ENCODE data around the gene COPA. TPM values are rescaled to one million over a fixed set of nuclear protein-coding genes. Genes with fewer than 3 reads are reported as not detected.
A peak's percentile ranks its signal among the peaks of the same experiment; 100 is the strongest.

COPA gene
- polyA plus RNA-seq, 1 of the 3 experiments (the other 2 are of a cell fraction) = 91.4 TPM

DNA sequence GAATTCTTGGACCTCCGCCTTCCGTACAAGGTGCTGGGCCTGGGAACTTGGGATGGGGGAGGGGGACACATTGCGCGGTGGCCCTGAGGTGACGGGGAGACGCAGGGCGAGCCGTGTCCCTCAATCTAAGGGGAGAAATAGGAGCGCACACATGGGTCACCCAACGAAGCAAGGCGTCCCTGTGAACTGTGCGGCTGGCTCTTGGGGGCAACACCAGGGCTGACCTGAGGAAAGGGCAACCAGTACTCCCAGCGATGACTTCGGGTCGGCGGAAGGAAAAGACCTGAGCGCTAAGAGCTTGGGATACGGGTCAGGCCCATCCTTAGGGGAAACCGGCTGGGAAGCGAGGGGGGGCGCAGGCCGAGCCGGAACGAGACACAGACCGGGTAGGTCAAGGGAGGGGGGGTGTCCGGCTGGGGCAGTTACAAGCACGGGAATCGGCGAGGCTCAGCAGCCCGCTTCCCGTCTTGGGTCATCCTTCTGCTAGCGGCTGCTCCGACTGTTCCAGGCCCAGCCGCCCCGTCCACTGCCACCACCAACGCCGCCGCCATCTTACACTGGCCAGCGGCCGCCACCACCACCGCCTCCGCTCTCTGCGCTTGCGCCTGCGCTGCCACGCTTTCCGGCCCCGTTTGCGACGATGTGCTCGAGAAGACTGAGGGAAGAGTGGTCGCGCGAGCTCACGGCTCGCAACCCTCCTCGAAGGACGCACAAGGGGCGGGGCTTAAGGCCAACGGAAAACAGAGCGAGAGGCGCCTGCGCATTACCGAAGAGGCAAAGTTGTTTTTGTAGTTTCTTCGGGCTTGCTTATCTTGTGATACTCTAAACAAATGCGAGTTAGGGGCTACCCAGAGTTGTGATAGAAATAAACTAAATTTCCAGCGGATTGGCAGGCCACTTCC lies 80.9 kb downstream of the COPA start, which contains the start of gene DCAF8 (continued):
- TF ChIP-seq, protein P1, sequence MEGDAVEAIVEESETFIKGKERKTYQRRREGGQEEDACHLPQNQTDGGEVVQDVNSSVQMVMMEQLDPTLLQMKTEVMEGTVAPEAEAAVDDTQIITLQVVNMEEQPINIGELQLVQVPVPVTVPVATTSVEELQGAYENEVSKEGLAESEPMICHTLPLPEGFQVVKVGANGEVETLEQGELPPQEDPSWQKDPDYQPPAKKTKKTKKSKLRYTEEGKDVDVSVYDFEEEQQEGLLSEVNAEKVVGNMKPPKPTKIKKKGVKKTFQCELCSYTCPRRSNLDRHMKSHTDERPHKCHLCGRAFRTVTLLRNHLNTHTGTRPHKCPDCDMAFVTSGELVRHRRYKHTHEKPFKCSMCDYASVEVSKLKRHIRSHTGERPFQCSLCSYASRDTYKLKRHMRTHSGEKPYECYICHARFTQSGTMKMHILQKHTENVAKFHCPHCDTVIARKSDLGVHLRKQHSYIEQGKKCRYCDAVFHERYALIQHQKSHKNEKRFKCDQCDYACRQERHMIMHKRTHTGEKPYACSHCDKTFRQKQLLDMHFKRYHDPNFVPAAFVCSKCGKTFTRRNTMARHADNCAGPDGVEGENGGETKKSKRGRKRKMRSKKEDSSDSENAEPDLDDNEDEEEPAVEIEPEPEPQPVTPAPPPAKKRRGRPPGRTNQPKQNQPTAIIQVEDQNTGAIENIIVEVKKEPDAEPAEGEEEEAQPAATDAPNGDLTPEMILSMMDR (IDR thresholded peaks at IDR 0.05) = no peak
- TF ChIP-seq, protein P2, sequence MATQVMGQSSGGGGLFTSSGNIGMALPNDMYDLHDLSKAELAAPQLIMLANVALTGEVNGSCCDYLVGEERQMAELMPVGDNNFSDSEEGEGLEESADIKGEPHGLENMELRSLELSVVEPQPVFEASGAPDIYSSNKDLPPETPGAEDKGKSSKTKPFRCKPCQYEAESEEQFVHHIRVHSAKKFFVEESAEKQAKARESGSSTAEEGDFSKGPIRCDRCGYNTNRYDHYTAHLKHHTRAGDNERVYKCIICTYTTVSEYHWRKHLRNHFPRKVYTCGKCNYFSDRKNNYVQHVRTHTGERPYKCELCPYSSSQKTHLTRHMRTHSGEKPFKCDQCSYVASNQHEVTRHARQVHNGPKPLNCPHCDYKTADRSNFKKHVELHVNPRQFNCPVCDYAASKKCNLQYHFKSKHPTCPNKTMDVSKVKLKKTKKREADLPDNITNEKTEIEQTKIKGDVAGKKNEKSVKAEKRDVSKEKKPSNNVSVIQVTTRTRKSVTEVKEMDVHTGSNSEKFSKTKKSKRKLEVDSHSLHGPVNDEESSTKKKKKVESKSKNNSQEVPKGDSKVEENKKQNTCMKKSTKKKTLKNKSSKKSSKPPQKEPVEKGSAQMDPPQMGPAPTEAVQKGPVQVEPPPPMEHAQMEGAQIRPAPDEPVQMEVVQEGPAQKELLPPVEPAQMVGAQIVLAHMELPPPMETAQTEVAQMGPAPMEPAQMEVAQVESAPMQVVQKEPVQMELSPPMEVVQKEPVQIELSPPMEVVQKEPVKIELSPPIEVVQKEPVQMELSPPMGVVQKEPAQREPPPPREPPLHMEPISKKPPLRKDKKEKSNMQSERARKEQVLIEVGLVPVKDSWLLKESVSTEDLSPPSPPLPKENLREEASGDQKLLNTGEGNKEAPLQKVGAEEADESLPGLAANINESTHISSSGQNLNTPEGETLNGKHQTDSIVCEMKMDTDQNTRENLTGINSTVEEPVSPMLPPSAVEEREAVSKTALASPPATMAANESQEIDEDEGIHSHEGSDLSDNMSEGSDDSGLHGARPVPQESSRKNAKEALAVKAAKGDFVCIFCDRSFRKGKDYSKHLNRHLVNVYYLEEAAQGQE (IDR thresholded peaks at IDR 0.05; ENCODE audit: low read depth, low read length) = peak; percentile 62
- TF ChIP-seq TEAD4 (IDR thresholded peaks at IDR 0.05; ENCODE audit: borderline replicate concordance, insufficient read depth) = no peak
- TF ChIP-seq, protein P3, sequence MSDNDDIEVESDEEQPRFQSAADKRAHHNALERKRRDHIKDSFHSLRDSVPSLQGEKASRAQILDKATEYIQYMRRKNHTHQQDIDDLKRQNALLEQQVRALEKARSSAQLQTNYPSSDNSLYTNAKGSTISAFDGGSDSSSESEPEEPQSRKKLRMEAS (IDR thresholded peaks at IDR 0.05; ENCODE audit: low read depth) = peak; percentile 65

DNA sequence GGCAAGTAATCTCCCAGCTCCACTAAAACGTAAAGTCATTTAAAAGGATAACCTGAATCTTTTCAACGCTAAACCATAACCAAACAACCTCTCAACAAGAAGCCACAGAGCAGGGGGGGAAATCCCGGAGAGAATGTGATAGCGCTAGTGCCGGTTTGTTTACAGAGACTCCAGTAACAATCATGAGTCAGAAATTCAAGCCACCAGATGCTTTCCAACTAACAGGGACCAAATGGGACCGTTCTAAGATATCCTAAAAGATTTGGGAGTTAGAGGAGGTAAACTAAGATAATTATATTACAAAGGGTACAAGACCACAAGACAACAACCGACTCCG lies 81.5 kb downstream of the COPA start:
- Histone ChIP-seq H3K9ac (peak overlapping the region; percentile 98), H3K27me3 (ENCODE audit: insufficient read depth) (no peaks in the 10 kb centered on the region), H3F3A (replicated peaks; ENCODE audit: insufficient read depth) (peaks cover 29% of the 10 kb centered on the region), H3K36me3 (replicated peaks in 1 of 2; ENCODE audit: control insufficient read depth in 1 of 2, insufficient read depth in 2 of 2, low read length in 1 of 2) (peaks cover 0 to 14% of the 10 kb centered on the region in 2 experiments), H4K20me1 (ENCODE audit: insufficient read depth) (peaks cover 37% of the 10 kb centered on the region), H3K4me2 (peak overlapping the region; percentile 86), H3K9me3 (no peaks in the 10 kb centered on the region), H3K4me1 (ENCODE audit: control insufficient read depth in 1 of 2, insufficient read depth in 2 of 2, low read depth in 1 of 2, low read length in 1 of 2) (peaks cover 18 to 19% of the 10 kb centered on the region in 2 experiments), H3K4me3 (ENCODE audit: low read depth in 2 of 2, low read length in 1 of 2) (peak overlapping the region; percentile 93 to 95), H2AFZ (ENCODE audit: low read depth) (peak overlapping the region; percentile 38; the same call in 1 of the 2 replicates), H3K79me2 (ENCODE audit: insufficient read depth) (peaks cover 52% of the 10 kb centered on the region), H3K27ac (ENCODE audit: low read depth in 2 of 2, low read length in 1 of 2) (peak overlapping the region; percentile 96), H3K9me2 (no peaks in the 10 kb centered on the region)
- CTCF ChIA-PET = interaction anchor here (1.2 to 3.8 kb wide), 7 partner anchors 8 to 215 kb away, joined by 3 to 48 read pairs (median 10); no protein-coding TSS in a partner anchor
- TF ChIP-seq FOSL2 (IDR thresholded peaks at IDR 0.05; ENCODE audit: borderline replicate concordance, low read depth) (0 out of 2 replicates have a peak, but pooled peaks have one; percentile 6), RAD21 (IDR thresholded peaks at IDR 0.05; ENCODE audit: low read length) (no peak), TEAD4 (IDR thresholded peaks at IDR 0.05; ENCODE audit: borderline replicate concordance, insufficient read depth) (no peak), TCF12 (IDR thresholded peaks at IDR 0.05) (peak; percentile 41; the same call in 1 of the 2 replicates), EP300 (IDR thresholded peaks at IDR 0.05; ENCODE audit: borderline replicate concordance in 1 of 2, low read depth in 1 of 2, low read length in 1 of 2) (no peak), JUND (IDR thresholded peaks at IDR 0.05) (0 out of 2 replicates have a peak, but pooled peaks have one; percentile 19), RCOR1 (IDR thresholded peaks at IDR 0.05; ENCODE audit: low read length) (no peak)
- TF ChIP-seq, protein P3 (IDR thresholded peaks at IDR 0.05; ENCODE audit: low read depth) = 0 out of 2 replicates have a peak, but pooled peaks have one; percentile 14
- TF ChIP-seq, protein P4, sequence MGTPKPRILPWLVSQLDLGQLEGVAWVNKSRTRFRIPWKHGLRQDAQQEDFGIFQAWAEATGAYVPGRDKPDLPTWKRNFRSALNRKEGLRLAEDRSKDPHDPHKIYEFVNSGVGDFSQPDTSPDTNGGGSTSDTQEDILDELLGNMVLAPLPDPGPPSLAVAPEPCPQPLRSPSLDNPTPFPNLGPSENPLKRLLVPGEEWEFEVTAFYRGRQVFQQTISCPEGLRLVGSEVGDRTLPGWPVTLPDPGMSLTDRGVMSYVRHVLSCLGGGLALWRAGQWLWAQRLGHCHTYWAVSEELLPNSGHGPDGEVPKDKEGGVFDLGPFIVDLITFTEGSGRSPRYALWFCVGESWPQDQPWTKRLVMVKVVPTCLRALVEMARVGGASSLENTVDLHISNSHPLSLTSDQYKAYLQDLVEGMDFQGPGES (IDR thresholded peaks at IDR 0.05; ENCODE audit: low read depth, low read length) = no peak
- 3% methylated on average over 8 of the region's 8 CpGs for WGBS (ENCODE audit: low lambda C conversion rate)
- DNase-seq = peak; percentile 42
- POLR2A ChIA-PET = interaction anchor here (0.7 to 1.4 kb wide), 5 partner anchors 10 to 180 kb away, joined by 3 to 4 read pairs (median 3); partner anchors contain the start of gene KCNJ9
